Parathyroid adenoma (tissue), 2 donors: Measurements from ENCODE around the gene UGT2B15.
"Not testable (repeated sequence)": the region's sequence is repeated elsewhere in the genome, so short reads cannot be mapped to it uniquely, and the experiment has no call there.

ENCODE experiments used
- H2AFZ ChIP-seq: fragments of 300-600 bp; sonication (generic); one replicate; pipeline ENCODE4 v1.7.0; 2017; ENCODE audit warnings: antibody characterized with exemption, mild to moderate bottlenecking
- H3K27ac ChIP-seq: fragments of 300-600 bp; sonication (generic); one replicate; pipeline ENCODE4 v1.7.0; 2017
- H3K27me3 ChIP-seq: fragments of 300-600 bp; sonication (generic); one replicate; pipeline ENCODE4 v1.7.0; 2017; ENCODE audit warnings: low read length; ENCODE audit not compliant: control insufficient read depth, insufficient read depth
- H3K36me3 ChIP-seq: fragments of 300-600 bp; sonication (generic); one replicate; pipeline ENCODE4 v1.7.0; 2017; ENCODE audit warnings: low read length; ENCODE audit not compliant: control insufficient read depth, insufficient read depth
- H3K4me1 ChIP-seq: fragments of 300-600 bp; sonication (generic); one replicate; pipeline ENCODE4 v1.7.0; 2017; ENCODE audit warnings: control low read depth
- H3K4me2 ChIP-seq: fragments of 300-600 bp; sonication (generic); one replicate; pipeline ENCODE4 v1.7.0; 2017; ENCODE audit warnings: low read length
- H3K4me3 ChIP-seq: fragments of 300-600 bp; sonication (generic); one replicate; pipeline ENCODE4 v1.7.0; 2017; ENCODE audit warnings: low read depth, low read length
- H3K79me2 ChIP-seq: fragments of 300-600 bp; sonication (generic); one replicate; pipeline ENCODE4 v1.7.0; 2017; ENCODE audit warnings: control low read depth
- H3K9ac ChIP-seq: fragments of 300-600 bp; sonication (generic); one replicate; pipeline ENCODE4 v1.7.0; 2017; ENCODE audit warnings: mild to moderate bottlenecking
- H3K9me3 ChIP-seq: fragments of 300-600 bp; sonication (generic); one replicate; pipeline ENCODE4 v1.7.0; 2017; ENCODE audit warnings: low read length; ENCODE audit not compliant: control insufficient read depth
- TF ChIP-seq, protein P1 (sequence below): fragments of 300-600 bp; sonication (generic); IDR thresholded peaks from one replicate; pipeline ENCODE4 v1.7.0; 2017; ENCODE audit warnings: antibody characterized with exemption, mild to moderate bottlenecking
- donor health status: primary hyperparathyroidism.

The UGT2B15 gene

DNA sequence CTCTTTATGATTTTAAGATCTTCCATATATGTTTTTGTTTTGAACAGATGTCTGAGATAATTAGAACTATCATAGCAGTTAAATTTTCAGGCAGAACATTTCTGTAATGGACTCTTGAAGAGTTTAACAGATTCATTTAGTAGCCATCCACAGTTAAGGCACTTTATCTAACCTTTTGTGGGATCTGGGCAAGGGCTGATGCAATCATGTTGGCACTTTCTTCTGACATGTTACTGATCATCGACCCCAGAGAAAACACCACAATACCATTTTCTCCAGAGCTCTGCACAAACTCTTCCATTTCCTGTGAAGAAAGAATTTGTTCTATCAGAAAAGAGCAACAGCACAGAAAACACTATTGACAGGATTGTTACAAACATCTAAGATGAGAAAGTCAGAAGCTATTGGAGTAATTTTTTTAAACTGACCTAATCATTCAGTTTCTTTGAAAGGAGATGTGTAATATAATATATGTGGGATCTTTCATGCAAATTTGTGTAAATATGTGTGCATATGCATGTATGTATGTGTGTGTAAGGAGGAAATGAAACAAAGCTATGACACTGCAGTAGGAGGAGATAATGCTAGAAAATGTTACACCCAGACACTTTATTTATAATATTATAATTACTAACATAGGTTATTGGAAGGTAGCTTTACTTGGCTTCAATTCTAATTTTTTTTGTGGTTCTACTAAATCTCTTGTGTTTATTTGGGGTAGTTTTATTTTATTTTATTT lies 7.4 kb downstream of the UGT2B15 start:
- not testable (repeated sequence) for H3K79me2 ChIP-seq, H3K27me3 ChIP-seq, H2AFZ ChIP-seq, H3K4me2 ChIP-seq, H3K9ac ChIP-seq, H3K9me3 ChIP-seq, H3K4me1 ChIP-seq, H3K4me3 ChIP-seq, H3K36me3 ChIP-seq, H3K27ac ChIP-seq

- Histone ChIP-seq H3K4me2 (no peak overlapping the region), H2AFZ (no peak overlapping the region), H3K9ac (no peak overlapping the region), H3K9me3 (no peaks in the 10 kb centered on the region), H3K4me3 (no peak overlapping the region), H3K4me1 (no peaks in the 10 kb centered on the region), H3K79me2 (no peaks in the 10 kb centered on the region), H3K36me3 (no peaks in the 10 kb centered on the region), H3K27ac (no peak overlapping the region), H3K27me3 (no peaks in the 10 kb centered on the region)
- TF ChIP-seq, protein P1, sequence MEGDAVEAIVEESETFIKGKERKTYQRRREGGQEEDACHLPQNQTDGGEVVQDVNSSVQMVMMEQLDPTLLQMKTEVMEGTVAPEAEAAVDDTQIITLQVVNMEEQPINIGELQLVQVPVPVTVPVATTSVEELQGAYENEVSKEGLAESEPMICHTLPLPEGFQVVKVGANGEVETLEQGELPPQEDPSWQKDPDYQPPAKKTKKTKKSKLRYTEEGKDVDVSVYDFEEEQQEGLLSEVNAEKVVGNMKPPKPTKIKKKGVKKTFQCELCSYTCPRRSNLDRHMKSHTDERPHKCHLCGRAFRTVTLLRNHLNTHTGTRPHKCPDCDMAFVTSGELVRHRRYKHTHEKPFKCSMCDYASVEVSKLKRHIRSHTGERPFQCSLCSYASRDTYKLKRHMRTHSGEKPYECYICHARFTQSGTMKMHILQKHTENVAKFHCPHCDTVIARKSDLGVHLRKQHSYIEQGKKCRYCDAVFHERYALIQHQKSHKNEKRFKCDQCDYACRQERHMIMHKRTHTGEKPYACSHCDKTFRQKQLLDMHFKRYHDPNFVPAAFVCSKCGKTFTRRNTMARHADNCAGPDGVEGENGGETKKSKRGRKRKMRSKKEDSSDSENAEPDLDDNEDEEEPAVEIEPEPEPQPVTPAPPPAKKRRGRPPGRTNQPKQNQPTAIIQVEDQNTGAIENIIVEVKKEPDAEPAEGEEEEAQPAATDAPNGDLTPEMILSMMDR = no peak
Measured at GRCh38 chr4:68658672-68659071, 11.8 kb downstream of the UGT2B15 start.

DNA sequence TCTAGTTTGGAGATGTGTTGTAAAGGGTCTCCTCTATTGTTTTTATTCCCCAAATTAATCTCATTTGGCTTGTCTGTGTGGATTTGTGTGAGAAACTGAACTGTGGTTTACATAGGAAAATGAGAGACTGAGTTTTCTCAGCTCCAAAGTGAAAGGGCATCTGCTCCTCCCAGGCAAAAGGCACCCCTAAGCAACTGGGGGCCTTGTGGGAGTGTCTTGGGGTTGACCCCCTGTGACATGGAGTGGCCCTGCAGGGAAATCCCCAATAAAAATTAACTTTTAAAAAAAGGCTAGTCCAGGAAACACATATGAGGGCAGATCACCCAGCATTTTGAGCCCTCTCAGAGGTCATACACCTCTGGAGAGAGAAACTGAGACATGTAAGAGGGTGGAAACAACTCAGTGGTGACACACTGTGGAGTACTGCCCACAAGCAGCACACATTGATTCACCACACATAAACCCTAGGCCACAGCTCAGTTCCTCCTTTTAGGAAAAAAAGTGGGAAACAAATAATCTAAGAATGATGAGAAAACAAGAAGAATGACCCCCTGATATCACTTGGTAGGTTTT lies 13.3 kb downstream of the UGT2B15 start:
- H3K27me3 ChIP-seq, H3K9me3 ChIP-seq, H3K9ac ChIP-seq, H3K4me2 ChIP-seq, H3K36me3 ChIP-seq, H2AFZ ChIP-seq, H3K27ac ChIP-seq, H3K4me3 ChIP-seq, H3K4me1 ChIP-seq, H3K79me2 ChIP-seq: not testable (repeated sequence)

DNA sequence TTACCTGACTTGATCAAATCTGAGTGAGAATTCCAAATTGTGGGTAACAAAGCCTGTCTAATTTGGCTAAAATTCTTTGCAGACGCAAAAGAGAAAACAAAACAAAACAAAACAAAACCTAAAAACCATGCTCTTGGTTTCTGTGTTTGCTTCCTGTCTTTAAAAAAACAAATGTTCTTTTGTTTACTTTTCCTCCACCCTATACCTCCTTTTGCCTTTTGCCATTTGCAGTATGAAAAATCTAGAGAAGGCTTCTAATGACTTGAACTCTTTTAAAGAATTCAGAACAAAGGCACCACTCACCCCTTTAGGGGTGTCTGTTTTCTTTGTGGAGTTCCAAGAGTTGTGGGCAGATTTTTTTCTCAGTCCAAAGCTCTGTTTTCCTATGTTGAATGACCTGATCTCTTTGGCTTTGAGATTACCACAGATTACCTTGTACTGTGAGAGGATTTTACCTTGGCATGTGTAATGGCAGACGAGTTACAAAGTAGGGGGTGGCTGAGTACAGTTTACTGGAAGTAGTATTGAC lies 13.9 kb downstream of the UGT2B15 start:
- H3K36me3 ChIP-seq, H3K9ac ChIP-seq, H3K9me3 ChIP-seq, H3K27ac ChIP-seq, H2AFZ ChIP-seq, H3K4me3 ChIP-seq, H3K79me2 ChIP-seq, H3K4me1 ChIP-seq, H3K4me2 ChIP-seq, H3K27me3 ChIP-seq: not testable (repeated sequence)

DNA sequence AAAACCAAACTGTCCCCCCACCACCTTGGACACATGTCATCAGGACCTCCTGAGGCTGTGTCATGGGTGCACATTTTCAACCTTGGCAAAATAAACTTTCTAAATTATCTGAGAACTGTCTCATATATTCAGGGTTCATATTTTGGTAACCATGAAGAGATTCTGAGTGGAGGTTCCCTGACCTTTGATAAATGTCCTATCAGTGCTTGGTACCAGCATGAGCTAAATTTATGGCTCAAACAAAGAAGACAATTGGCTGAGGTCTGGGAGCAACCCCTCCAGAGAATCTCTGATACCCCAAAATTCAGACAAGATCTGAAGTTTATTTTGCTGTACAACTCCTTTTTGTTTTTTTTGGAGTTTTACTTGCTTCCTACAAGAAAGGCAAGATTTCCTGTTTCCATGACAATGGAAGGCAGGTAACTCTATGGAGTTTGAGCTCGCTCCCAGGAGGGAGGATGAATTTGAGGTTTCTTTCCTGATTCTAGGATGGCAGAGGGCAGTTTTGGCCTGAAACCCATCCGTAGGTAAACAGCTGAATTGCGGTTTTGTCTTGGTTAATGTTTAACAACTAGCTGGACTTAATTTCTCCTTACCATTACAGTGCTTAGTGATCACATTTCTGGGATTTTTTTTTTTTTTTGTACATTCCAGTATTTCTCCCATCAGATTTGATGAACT lies 14.5 kb downstream of the UGT2B15 start:
- H3K4me3 ChIP-seq = no peak overlapping the region
- no peaks in the 10 kb centered on the region for H3K4me1 ChIP-seq
- no peak overlapping the region for H2AFZ ChIP-seq
- no peaks in the 10 kb centered on the region for H3K79me2 ChIP-seq
- H3K36me3 ChIP-seq = no peaks in the 10 kb centered on the region
- TF ChIP-seq, protein P1 = no peak
- no peak overlapping the region for H3K4me2 ChIP-seq
- H3K9me3 ChIP-seq = no peaks in the 10 kb centered on the region
- H3K27me3 ChIP-seq = no peaks in the 10 kb centered on the region
- H3K27ac ChIP-seq = no peak overlapping the region
- H3K9ac ChIP-seq = no peak overlapping the region
